Endothelial cell (in vitro differentiated cells): ENCODE data around the gene PTPRE. TPM values are rescaled to one million over a fixed set of nuclear protein-coding genes. Genes with fewer than 3 reads are reported as not detected.
A peak's percentile ranks its signal among the peaks of the same experiment; 100 is the strongest.

Experiments used
- DNase-seq: peaks from one replicate; pipeline ENCODE4 v3.0.0; 2021; ENCODE audit warnings: low spot score
- H3K27ac Mint-ChIP-seq: one replicate; pipeline ENCODE4 v1.8.0; 2021; ENCODE audit warnings: mixed read lengths, inconsistent platforms; ENCODE audit not compliant: unreplicated experiment
- H3K27me3 Mint-ChIP-seq: one replicate; pipeline ENCODE4 v1.8.0; 2021; ENCODE audit warnings: mild to moderate bottlenecking, moderate library complexity, mixed read lengths, inconsistent platforms; ENCODE audit not compliant: unreplicated experiment
- H3K36me3 Mint-ChIP-seq: one replicate; pipeline ENCODE4 v1.8.0; 2021; ENCODE audit warnings: mild to moderate bottlenecking, low read depth, mixed read lengths, inconsistent platforms; ENCODE audit not compliant: unreplicated experiment
- H3K4me1 Mint-ChIP-seq: one replicate; pipeline ENCODE4 v1.8.0; 2021; ENCODE audit warnings: mild to moderate bottlenecking, mixed read lengths, inconsistent platforms; ENCODE audit not compliant: unreplicated experiment
- H3K4me3 Mint-ChIP-seq: one replicate; pipeline ENCODE4 v1.8.0; 2021; ENCODE audit warnings: mild to moderate bottlenecking, mixed read lengths, inconsistent platforms; ENCODE audit not compliant: unreplicated experiment
- H3K9me3 Mint-ChIP-seq: one replicate; pipeline ENCODE4 v1.8.0; 2021; ENCODE audit warnings: mixed read lengths, inconsistent platforms; ENCODE audit not compliant: unreplicated experiment
- total RNA-seq: library from RNA; stranded (reverse); fragmentation: NEBNext Ultra II Directional; extraction: Animal tissue kit (Norgen Biotek cat#: 25700); gene quantifications from one replicate; pipeline ENCODE4 v1.2.1, GENCODE V29; 2021; ENCODE audit not compliant: unreplicated experiment
- TF ChIP-seq, protein P1 (sequence below): fragments of 200-600 bp; sonication (generic); IDR thresholded peaks from one replicate; pipeline ENCODE4 v1.5.0; 2021; ENCODE audit warnings: antibody characterized with exemption; ENCODE audit not compliant: unreplicated experiment

Gene PTPRE
- total RNA-seq, 1 donor from 2014 or later: 117 TPM

DNA sequence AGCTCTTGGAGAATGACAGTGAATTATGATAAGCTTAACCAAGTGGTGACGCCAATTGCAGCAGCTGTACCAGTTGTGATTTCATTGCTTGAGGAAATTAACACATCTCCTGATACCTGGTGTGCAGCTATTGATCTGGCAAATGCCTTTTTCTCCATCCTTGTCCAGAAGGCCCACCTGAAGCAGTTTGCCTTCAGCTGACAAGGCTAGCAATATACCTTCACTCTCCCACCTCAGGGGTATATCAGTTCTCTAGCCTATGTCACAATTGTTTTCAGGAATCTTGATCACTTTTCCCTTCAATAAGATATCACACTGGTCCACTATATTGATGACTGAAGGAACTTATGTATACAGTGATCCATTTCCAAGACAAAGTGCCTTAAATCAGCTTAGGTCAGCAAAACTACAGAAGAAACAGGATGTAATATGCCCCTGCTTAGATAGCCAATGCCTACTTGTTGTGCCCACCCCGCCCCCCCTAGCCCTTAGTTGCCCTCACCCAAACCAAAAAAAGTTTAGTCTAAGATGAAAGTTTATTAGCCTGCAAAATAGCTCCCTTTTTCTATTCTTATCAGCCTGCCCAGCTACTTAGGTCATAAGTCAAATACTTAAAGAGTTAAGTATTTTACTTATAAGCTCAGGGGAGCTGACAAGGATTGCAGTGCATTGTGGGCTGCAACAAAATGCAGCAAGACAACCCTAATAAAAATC lies 45.1 kb downstream of the PTPRE start:
- Mint-ChIP-seq H3K4me3 (no peak overlapping the region), H3K9me3 (no peaks in the 10 kb centered on the region), H3K4me1 (peaks cover 10% of the 10 kb centered on the region), H3K27ac (no peak overlapping the region), H3K36me3 (peaks cover 36% of the 10 kb centered on the region), H3K27me3 (no peaks in the 10 kb centered on the region)
- DNase-seq: no peak
- TF ChIP-seq, protein P1, sequence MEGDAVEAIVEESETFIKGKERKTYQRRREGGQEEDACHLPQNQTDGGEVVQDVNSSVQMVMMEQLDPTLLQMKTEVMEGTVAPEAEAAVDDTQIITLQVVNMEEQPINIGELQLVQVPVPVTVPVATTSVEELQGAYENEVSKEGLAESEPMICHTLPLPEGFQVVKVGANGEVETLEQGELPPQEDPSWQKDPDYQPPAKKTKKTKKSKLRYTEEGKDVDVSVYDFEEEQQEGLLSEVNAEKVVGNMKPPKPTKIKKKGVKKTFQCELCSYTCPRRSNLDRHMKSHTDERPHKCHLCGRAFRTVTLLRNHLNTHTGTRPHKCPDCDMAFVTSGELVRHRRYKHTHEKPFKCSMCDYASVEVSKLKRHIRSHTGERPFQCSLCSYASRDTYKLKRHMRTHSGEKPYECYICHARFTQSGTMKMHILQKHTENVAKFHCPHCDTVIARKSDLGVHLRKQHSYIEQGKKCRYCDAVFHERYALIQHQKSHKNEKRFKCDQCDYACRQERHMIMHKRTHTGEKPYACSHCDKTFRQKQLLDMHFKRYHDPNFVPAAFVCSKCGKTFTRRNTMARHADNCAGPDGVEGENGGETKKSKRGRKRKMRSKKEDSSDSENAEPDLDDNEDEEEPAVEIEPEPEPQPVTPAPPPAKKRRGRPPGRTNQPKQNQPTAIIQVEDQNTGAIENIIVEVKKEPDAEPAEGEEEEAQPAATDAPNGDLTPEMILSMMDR: no peak

DNA sequence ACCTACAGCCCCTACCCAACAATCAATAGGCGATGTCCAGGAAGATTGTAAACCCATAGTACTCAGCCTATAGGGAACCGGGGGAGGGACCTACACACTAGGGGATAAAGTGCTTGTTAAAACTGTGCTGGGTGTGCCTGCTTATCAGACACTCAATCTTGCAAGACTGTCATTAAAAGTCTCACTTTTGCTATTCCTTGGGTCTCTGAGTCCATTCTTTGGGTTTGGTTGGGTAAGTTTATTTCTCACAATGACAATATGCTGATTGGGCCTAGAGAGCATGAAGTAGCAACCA lies 45.6 kb downstream of the PTPRE start:
- Mint-ChIP-seq H3K36me3 (peaks cover 33% of the 10 kb centered on the region), H3K4me3 (no peak overlapping the region), H3K27me3 (no peaks in the 10 kb centered on the region), H3K4me1 (peaks cover 5% of the 10 kb centered on the region), H3K27ac (no peak overlapping the region), H3K9me3 (no peaks in the 10 kb centered on the region)
- TF ChIP-seq, protein P1: no peak
- no peak for DNase-seq

DNA sequence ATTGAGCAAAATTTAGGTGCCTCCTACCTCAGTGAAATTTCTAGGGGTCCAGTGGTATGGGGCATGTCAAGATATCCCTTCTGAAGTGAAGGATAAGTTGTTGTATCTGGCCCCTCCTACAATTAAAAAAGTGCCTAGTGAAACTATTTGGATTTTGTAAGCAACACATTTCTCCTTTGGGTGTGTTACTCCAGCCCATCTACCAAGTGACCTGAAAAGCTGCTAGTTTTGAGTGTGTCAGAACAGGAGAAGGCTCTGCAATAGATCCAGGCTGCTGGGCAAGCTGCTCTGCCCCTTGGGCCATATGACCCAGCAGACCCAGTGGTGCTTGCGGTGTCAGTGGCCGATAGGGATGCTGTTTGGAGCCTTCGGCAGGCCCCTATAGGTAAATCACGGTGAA lies 46.0 kb downstream of the PTPRE start:
- DNase-seq: no peak
- Mint-ChIP-seq H3K36me3 (peaks cover 31% of the 10 kb centered on the region), H3K4me3 (no peak overlapping the region), H3K27me3 (no peaks in the 10 kb centered on the region), H3K27ac (no peak overlapping the region), H3K4me1 (peaks cover 3% of the 10 kb centered on the region), H3K9me3 (no peaks in the 10 kb centered on the region)
- TF ChIP-seq, protein P1: no peak

DNA sequence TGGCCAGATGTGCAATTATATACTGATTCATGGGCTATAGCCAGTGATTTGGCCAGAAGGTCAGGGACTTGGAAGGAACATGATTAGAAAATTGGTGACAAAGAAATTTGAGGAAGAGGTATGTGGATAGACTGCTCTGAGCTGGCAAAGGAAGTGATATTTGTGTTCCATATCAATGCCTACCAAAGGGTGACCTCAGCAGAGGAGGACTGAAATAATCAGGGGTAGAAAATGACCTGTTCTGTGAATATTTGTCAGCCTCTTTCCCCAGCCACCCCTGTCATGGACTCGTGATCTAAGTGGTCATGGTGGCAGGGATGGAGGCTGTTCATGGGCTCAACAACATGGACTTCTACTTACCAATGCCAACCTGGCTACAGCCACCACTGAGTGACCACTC lies 47.0 kb downstream of the PTPRE start:
- TF ChIP-seq, protein P1: no peak
- Mint-ChIP-seq H3K36me3 (peaks cover 23% of the 10 kb centered on the region), H3K27me3 (no peaks in the 10 kb centered on the region), H3K27ac (no peak overlapping the region), H3K4me1 (peaks cover 2% of the 10 kb centered on the region), H3K4me3 (peak overlapping the region; percentile 2), H3K9me3 (no peaks in the 10 kb centered on the region)
- no peak for DNase-seq

DNA sequence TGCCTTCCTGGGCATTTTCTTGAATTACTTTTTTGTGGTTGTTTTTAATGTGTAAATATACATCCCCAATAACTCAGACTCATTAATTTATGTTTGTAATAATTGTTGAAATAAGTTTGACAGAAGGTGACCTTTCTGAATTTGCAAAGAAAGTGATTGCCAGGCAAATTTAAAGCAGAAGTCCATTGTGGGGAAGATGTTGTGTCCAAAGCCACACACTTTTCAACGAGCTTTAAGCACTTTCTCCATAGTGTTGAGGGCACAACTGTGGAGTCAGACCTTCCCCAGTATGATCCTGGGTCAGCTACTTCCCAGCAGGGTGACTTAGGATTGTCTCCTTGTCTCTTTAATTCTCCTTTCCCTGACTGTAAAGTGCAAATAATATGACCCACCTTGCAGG lies 52.5 kb downstream of the PTPRE start:
- Mint-ChIP-seq H3K27ac (no peak overlapping the region), H3K4me3 (no peak overlapping the region), H3K9me3 (no peaks in the 10 kb centered on the region), H3K27me3 (peaks cover 7% of the 10 kb centered on the region), H3K4me1 (peaks cover 34% of the 10 kb centered on the region), H3K36me3 (peaks cover 27% of the 10 kb centered on the region)
- TF ChIP-seq, protein P1: no peak
- DNase-seq: no peak
